Psoas muscle (tissue), 8 donors: Measurements from ENCODE around the gene FOXP4. TPM values are rescaled to one million over a fixed set of nuclear protein-coding genes. Genes with fewer than 3 reads are reported as not detected.

ENCODE experiments used
- ATAC-seq, 4 donors: fragments of 200-7000 bp; cut with Tn5 transposase; one replicate each; pipeline ENCODE4 v1.9.1; 2020; ENCODE audit warnings: moderate library complexity in 3 of 4, mild to moderate bottlenecking in 2 of 4
- DNase-seq, 2 donors: peaks; one replicate each; pipeline ENCODE4 v3.0.0-alpha.2; 2020
- H3K27ac ChIP-seq: fragments of 200-600 bp; one replicate; pipeline ENCODE4 v1.8.0; 2022
- H3K27me3 ChIP-seq, 3 donors: fragments of 200-600 bp in 1 of 3; one replicate each; pipeline versions ENCODE4 v1.6.1 to v1.8.0; 2013 to 2022; ENCODE audit warnings: low read length in 2 of 3, mild to moderate bottlenecking in 2 of 3, moderate library complexity in 1 of 3; ENCODE audit not compliant: insufficient read depth in 3 of 3
- H3K36me3 ChIP-seq, 2 donors: fragments of 200-600 bp in 1 of 2; one replicate each; pipeline versions ENCODE4 v1.6.1 to v1.8.0; 2013 to 2022; ENCODE audit warnings: low read depth in 1 of 2, mild to moderate bottlenecking in 1 of 2, moderate library complexity in 1 of 2; ENCODE audit not compliant: insufficient read depth in 1 of 2
- H3K4me1 ChIP-seq: fragments of 200-600 bp; one replicate; pipeline ENCODE4 v1.8.0; 2022
- H3K4me3 ChIP-seq: fragments of 200-600 bp; one replicate; pipeline ENCODE4 v1.8.0; 2022; ENCODE audit warnings: mild to moderate bottlenecking
- H3K9me3 ChIP-seq: fragments of 200-600 bp; one replicate; pipeline ENCODE4 v1.8.0; 2022
- CTCF ChIP-seq: fragments of 200-600 bp; IDR thresholded peaks from one replicate; pipeline ENCODE4 v1.8.0; 2022; ENCODE audit warnings: antibody characterized with exemption
- WGBS, 3 donors: extraction: QIAGEN DNeasy Blood & Tissue Kit; methylation state at CpG; one replicate each; pipeline versions ENCODE4 v1.1.6 to v1.1.7; 2013; 5-methylcytosine and 5-hydroxymethylcytosine counted together
- intact Hi-C, 2 donors: fragments of 100-400 bp; cut with DNase I; formaldehyde crosslinking; loops; one replicate each; pipeline versions ENCODE4 v1.11.0 to v1.14.2; 2022
- polyA plus RNA-seq, 3 donors: library from polyadenylated mRNA; stranded (reverse); fragments of 200-250 nt; gene quantifications; one replicate each; pipeline ENCODE4 v1.2.3, GENCODE V29; 2013
- total RNA-seq, 4 donors: library from RNA; stranded (reverse); fragmentation: NEBNext Ultra II Directional in 2 of 4; extraction: Animal tissue kit (Norgen Biotek cat#: 25700) in 2 of 4; gene quantifications; one replicate each; pipeline versions ENCODE4 v1.2.1 to v1.2.4, GENCODE V29; 2021 to 2023
- donor health status: healthy with polysubstance abuse.
- donor health status: DM: no; HTN: no; CAD: no; lungs with moderate emphysema.
- donor health status: Bipolar disorder and iron deficiency.
- donor health status: healthy.
- donor health status: DM: yes; HTN: yes; CAD: no.
- donor health status: DM: no; HTN: no; CAD: no.
- donor health status: DM: no; HTN: no; CAD: no.
- donor health status: DM: yes; HTN: yes; CAD: no.

Gene FOXP4
- total and polyA plus RNA-seq, 7 donors = 4.6 to 12.2 (median 7.5) TPM

DNA sequence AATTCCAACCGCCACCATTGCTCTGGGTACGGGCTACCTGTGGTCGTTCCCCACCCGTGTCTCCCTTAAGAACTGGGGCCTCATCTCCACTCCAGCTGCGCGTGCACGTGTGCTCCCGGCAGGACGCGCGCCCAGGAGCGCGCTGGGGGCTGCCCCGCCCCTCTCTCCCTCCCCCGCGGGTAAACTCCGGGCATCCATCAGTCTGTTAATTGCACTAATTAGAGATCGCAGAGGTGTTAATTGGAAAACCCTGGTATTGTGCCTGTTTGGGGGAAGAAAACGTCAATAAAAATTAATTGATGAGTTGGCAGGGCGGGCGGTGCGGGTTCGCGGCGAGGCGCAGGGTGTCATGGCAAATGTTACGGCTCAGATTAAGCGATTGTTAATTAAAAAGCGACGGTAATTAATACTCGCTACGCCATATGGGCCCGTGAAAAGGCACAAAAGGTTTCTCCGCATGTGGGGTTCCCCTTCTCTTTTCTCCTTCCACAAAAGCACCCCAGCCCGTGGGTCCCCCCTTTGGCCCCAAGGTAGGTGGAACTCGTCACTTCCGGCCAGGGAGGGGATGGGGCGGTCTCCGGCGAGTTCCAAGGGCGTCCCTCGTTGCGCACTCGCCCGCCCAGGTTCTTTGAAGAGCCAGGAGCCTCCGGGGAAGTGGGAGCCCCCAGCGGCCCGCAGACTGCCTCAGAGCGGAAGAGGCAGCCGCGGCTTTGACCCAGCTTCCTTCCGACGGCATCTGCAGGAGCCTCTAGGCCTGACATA is 14.4 kb downstream of the FOXP4 start:
- Histone ChIP-seq H3K4me3 (peak overlapping the region; percentile 58), H3K27ac (no peak overlapping the region), H3K4me1 (peaks cover 24% of the 10 kb centered on the region), H3K9me3 (no peaks in the 10 kb centered on the region), H3K36me3 (peaks cover 0 to 3% of the 10 kb centered on the region in 2 donors), H3K27me3 (no peaks in the 10 kb centered on the region)
- 49 to 52% (median 52%) methylated on average over 53 of the region's 53 CpGs for WGBS, 3 donors
- peak; percentile 59 to 81 for DNase-seq
- intact Hi-C loops = no loop called here
- peak in 3 of 4 donors; percentile 36 to 54 (median 50) for ATAC-seq
- no peak for TF ChIP-seq CTCF

GRCh38 chr6:41561416-41561815 is 15.2 kb downstream of the FOXP4 start:
- DNase-seq (no peak), ATAC-seq (no peak)
- WGBS, 3 donors = 91 to 98% (median 94%) methylated on average over 3 of the region's 3 CpGs
- H3K36me3 ChIP-seq = peaks cover 0 to 11% of the 10 kb centered on the region in 2 donors
- H3K4me3 ChIP-seq = no peak overlapping the region
- H3K27me3 ChIP-seq = no peaks in the 10 kb centered on the region
- no peak overlapping the region for H3K27ac ChIP-seq
- intact Hi-C loops = no loop called here
- H3K9me3 ChIP-seq = no peaks in the 10 kb centered on the region
- no peak for TF ChIP-seq CTCF
- H3K4me1 ChIP-seq = peaks cover 24% of the 10 kb centered on the region

DNA sequence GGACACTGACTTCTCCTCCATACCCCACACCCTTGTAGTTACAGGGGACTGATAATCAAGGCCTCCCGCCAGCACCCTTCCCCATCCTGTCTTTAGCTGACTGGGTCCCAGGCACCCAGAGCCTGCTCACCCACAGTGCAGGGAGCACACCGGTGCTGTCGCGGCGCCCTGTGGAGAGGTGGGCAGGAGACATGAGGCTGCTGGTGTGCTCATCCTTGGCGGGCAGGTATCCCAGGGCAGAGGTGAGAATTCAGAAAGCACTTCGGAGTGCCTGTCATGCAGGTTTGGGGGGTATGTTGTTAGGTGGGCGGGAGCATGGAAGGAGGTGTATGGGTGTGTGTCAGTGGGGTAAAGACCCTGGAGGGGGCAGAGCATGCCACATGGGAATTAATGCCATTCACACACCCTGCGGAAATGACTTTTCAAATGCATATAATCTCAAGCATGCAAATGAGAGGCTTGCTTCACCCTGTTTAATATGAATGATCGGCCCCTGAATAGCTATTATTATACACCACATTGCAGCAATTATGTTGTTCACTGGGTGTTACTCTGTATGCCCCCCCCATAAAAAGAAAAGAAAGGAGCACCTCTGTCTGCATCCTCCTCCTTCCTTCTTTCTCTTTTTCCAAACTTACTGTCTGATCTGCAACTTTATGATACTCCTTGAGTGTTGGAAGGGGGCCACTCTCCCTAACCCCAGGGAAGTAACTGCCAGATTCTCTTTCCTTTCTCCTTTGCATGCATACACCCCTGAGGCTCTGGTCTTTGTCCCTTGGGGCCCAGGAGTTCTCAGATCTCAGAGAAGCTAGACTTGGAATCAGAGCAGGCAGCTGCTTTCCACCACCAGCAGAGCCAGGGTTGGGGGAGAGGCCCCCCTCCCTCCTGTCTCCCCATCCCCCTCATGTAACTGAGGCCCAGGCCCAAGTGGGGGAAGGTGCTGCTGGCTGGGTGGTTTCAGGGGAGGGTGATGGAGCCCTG is 16.0 kb downstream of the FOXP4 start:
- ATAC-seq = no peak
- H3K4me1 ChIP-seq = peaks cover 19% of the 10 kb centered on the region
- no peak overlapping the region for H3K27ac ChIP-seq
- intact Hi-C loops = no loop called here
- H3K27me3 ChIP-seq = no peaks in the 10 kb centered on the region
- 90 to 92% (median 90%) methylated on average over 10 of the region's 10 CpGs for WGBS, 3 donors
- H3K9me3 ChIP-seq = no peaks in the 10 kb centered on the region
- no peak for TF ChIP-seq CTCF
- H3K36me3 ChIP-seq = peaks cover 0 to 19% of the 10 kb centered on the region in 2 donors
- H3K4me3 ChIP-seq = no peak overlapping the region
- DNase-seq = no peak

GRCh38 chr6:41563060-41563776 is 17.0 kb downstream of the FOXP4 start:
- Histone ChIP-seq H3K36me3 (peaks cover 0 to 29% of the 10 kb centered on the region in 2 donors), H3K27me3 (no peaks in the 10 kb centered on the region), H3K4me3 (no peak overlapping the region), H3K27ac (no peak overlapping the region), H3K4me1 (peaks cover 9% of the 10 kb centered on the region), H3K9me3 (no peaks in the 10 kb centered on the region)
- no peak for DNase-seq
- ATAC-seq = no peak
- no peak for TF ChIP-seq CTCF
- intact Hi-C loops = no loop called here
- WGBS, 3 donors = 50 to 63% (median 50%) methylated on average over 8 of the region's 8 CpGs
